ENCODE data around the gene SEC62. TPM values are rescaled to one million over a fixed set of nuclear protein-coding genes. Genes with fewer than 3 reads are reported as not detected.

The SEC62 gene
- total RNA-seq, 1 experiment from 2014 or later = 58.5 TPM

DNA sequence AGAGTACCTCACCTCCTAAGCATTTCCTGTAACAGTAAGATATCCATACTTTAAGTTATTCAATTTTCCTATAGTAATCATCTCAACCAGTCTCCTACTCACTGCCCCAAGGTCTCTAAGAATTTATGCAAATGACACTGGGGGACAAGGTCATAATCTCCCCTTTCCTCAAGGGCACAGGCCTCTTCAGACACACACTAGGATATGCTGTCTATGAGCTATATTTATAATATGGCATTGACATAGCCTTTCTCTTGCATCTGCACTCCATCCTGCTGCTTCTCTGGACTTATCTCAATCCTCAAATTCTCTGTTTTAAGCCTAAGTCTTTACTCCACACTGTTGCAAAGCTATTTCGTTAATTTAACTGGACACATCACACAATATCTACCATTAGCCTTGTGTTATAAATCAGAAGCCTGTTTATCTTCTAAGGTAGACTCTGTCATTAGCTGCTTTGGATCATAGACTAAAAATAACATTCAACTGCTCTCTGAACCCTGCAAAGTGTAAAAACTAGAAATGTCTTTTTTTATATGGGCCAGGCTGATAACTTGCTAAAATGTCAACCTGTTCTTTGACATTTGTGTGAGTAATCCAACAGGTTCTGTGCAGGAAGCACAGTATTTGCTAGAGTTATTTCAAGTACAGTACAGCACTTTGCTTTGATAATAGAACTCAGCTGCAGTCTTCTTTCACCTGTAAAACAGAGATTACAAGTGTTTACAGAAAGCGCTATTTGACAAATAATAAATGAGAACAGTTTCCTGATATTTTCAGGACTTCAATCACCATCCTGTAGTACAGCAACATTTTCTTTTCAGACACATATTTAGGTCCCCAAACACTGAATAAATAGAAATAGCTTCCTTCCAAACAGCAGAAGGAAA is 17.8 kb upstream of the SEC62 start:
- no TSS peak for BruUV-seq (replicated peaks)
- no peak overlapping the region for H3K4me3 Mint-ChIP-seq (ENCODE audit: unreplicated experiment)
- ChIA-PET CTCF (interaction anchor here (0.6 to 1.1 kb wide), 3 partner anchors 28 to 154 kb away, joined by 3 to 4 read pairs (median 3); no protein-coding TSS in a partner anchor), POLR2A (interaction anchor here (0.9 kb wide), 1 partner anchor 17 kb away, joined by 3 read pairs; no protein-coding TSS in a partner anchor)
- peaks cover 5% of the 10 kb centered on the region for H3K36me3 Mint-ChIP-seq (ENCODE audit: insufficient read depth, unreplicated experiment)
- no peak for TF ChIP-seq CTCF (IDR thresholded peaks at IDR 0.05; ENCODE audit: unreplicated experiment)
- no peak overlapping the region for H3K27ac Mint-ChIP-seq (ENCODE audit: low read depth, unreplicated experiment)
- H3K9me3 Mint-ChIP-seq (ENCODE audit: unreplicated experiment) = no peaks in the 10 kb centered on the region
- intact Hi-C loops (cut with micrococcal nuclease) = no loop called here
- DNase-seq (ENCODE audit: unreplicated experiment) = no peak
- H3K4me1 Mint-ChIP-seq (ENCODE audit: insufficient read depth, unreplicated experiment) = no peaks in the 10 kb centered on the region
- H3K27me3 Mint-ChIP-seq (ENCODE audit: insufficient read depth, unreplicated experiment) = no peaks in the 10 kb centered on the region

- Mint-ChIP-seq H3K27ac (ENCODE audit: low read depth, unreplicated experiment) (no peak overlapping the region), H3K4me3 (ENCODE audit: unreplicated experiment) (no peak overlapping the region), H3K36me3 (ENCODE audit: insufficient read depth, unreplicated experiment) (peaks cover 5% of the 10 kb centered on the region), H3K9me3 (ENCODE audit: unreplicated experiment) (no peaks in the 10 kb centered on the region), H3K27me3 (ENCODE audit: insufficient read depth, unreplicated experiment) (no peaks in the 10 kb centered on the region), H3K4me1 (ENCODE audit: insufficient read depth, unreplicated experiment) (no peaks in the 10 kb centered on the region)
- intact Hi-C loops (cut with micrococcal nuclease) = no loop called here
- TF ChIP-seq CTCF (IDR thresholded peaks at IDR 0.05; ENCODE audit: unreplicated experiment) = no peak
- DNase-seq (ENCODE audit: unreplicated experiment) = peak; percentile 14
- ChIA-PET CTCF (no interaction called here), POLR2A (no interaction called here)
- no TSS peak for BruUV-seq (replicated peaks)
Observed at GRCh38 chr3:169952045-169952444, 14.6 kb upstream of the SEC62 start.

- no peak overlapping the region for H3K27ac Mint-ChIP-seq (ENCODE audit: low read depth, unreplicated experiment)
- no peaks in the 10 kb centered on the region for H3K4me1 Mint-ChIP-seq (ENCODE audit: insufficient read depth, unreplicated experiment)
- ChIA-PET POLR2A (interaction anchor here (1.5 kb wide), 1 partner anchor 14 kb away, joined by 3 read pairs; no protein-coding TSS in a partner anchor), CTCF (no interaction called here)
- no peak overlapping the region for H3K4me3 Mint-ChIP-seq (ENCODE audit: unreplicated experiment)
- TF ChIP-seq CTCF (IDR thresholded peaks at IDR 0.05; ENCODE audit: unreplicated experiment) = no peak
- peaks cover 5% of the 10 kb centered on the region for H3K36me3 Mint-ChIP-seq (ENCODE audit: insufficient read depth, unreplicated experiment)
- H3K27me3 Mint-ChIP-seq (ENCODE audit: insufficient read depth, unreplicated experiment) = no peaks in the 10 kb centered on the region
- DNase-seq (ENCODE audit: unreplicated experiment) = no peak
- intact Hi-C loops (cut with micrococcal nuclease) = no loop called here
- BruUV-seq (replicated peaks) = no TSS peak
- no peaks in the 10 kb centered on the region for H3K9me3 Mint-ChIP-seq (ENCODE audit: unreplicated experiment)
Observed at GRCh38 chr3:169953462-169954141, 13.0 kb upstream of the SEC62 start.

DNA sequence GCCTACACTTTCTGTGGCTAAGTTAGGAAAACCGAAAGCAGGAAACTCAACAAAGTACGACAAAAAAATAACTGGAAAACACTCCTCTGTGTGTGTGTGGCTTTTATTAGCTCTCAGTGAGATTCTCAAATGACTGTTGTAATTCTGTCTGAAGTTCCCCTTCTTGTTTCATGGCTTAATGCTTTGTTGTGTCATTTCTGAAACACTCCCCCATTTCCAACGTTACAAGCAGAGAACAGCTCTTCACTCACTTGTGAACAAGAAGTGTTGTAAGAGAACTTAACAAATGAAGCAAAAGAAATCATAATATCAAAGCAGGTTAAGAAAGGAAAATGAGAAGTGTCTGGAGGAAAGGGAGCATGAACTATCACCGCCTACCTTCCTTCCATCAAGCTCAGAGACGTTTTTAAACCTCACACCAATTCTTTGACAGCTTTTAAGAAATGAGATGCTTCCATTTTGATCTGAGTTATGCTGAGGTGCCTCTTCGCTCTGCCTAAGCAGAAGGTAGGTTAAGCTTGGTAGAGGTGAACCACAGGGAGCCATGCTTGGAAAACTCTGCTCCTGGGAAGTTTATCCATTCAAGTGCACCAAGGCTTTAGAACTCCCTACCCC is 12.4 kb upstream of the SEC62 start:
- no peaks in the 10 kb centered on the region for H3K9me3 Mint-ChIP-seq (ENCODE audit: unreplicated experiment)
- BruUV-seq (replicated peaks) = no TSS peak
- no peaks in the 10 kb centered on the region for H3K4me1 Mint-ChIP-seq (ENCODE audit: insufficient read depth, unreplicated experiment)
- ChIA-PET CTCF (interaction anchor here (0.6 kb wide), 1 partner anchor 995 kb away, joined by 4 read pairs; no protein-coding TSS in a partner anchor), POLR2A (interaction anchor here (1.5 kb wide), 1 partner anchor 13 kb away, joined by 3 read pairs; no protein-coding TSS in a partner anchor)
- intact Hi-C loops (cut with micrococcal nuclease) = no loop called here
- H3K27me3 Mint-ChIP-seq (ENCODE audit: insufficient read depth, unreplicated experiment) = no peaks in the 10 kb centered on the region
- no peak overlapping the region for H3K27ac Mint-ChIP-seq (ENCODE audit: low read depth, unreplicated experiment)
- no peak for DNase-seq (ENCODE audit: unreplicated experiment)
- no peak for TF ChIP-seq CTCF (IDR thresholded peaks at IDR 0.05; ENCODE audit: unreplicated experiment)
- peaks cover 5% of the 10 kb centered on the region for H3K36me3 Mint-ChIP-seq (ENCODE audit: insufficient read depth, unreplicated experiment)
- no peak overlapping the region for H3K4me3 Mint-ChIP-seq (ENCODE audit: unreplicated experiment)

Measured in MCF 10A (cell line).